GM04504 (cell line): ENCODE data around the gene ACP1.
"Not testable (repeated sequence)": the region's sequence is repeated elsewhere in the genome, so short reads cannot be mapped to it uniquely, and the experiment has no call there.

Experiments
- DNase-seq: peaks from one replicate; pipeline ENCODE4 v3.0.0-alpha.2; 2012; ENCODE audit warnings: low read depth

Gene ACP1

GRCh38 chr2:310994-311393 is 46.2 kb downstream of the ACP1 start:
- no peak for DNase-seq

- no peak for DNase-seq
These were observed 49.2 kb downstream of the ACP1 start for GRCh38 chr2:313991-314390.

DNA sequence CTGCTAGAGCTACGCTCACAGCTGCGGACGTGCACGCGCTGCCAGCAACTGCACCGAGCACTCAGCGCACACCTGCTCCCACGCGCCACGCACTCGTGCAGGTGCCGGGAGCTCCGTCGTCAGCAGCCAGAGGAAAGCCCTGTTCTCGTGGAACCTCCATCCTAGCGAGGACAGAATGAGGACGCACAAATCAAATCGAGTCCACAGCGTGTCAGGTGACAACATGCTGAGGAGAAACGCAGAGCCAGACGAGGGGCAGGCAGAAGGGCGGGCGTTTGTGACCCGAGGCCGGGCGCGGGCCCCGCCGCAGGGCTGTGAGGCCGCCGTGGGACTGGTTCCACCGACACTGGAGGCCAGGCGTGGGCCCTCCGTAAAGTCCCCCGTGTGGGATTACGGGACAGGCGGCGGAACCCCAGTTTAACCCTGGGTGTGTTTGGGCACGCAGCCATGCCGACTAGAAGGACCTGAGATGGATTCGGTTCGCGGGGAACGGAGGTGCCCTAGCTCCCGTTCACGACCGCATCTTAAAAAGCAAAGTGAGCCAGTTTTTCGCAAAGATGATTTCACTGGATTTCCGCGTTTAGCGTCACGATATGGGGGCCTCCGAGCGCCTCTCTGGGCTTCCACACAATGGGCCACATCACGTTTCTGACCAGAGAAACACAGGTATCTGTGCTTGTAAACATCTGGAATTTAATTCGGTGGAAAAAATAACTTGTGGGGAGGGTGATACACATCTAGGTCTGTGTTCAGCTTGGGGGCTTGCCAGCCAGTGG is 50.0 kb downstream of the ACP1 start:
- no peak for DNase-seq

- DNase-seq, result not testable (repeated sequence)
These were observed 51.2 kb downstream of the ACP1 start for GRCh38 chr2:315925-316324.

- no peak for DNase-seq
These were observed 51.6 kb downstream of the ACP1 start for GRCh38 chr2:316381-316780.

DNA sequence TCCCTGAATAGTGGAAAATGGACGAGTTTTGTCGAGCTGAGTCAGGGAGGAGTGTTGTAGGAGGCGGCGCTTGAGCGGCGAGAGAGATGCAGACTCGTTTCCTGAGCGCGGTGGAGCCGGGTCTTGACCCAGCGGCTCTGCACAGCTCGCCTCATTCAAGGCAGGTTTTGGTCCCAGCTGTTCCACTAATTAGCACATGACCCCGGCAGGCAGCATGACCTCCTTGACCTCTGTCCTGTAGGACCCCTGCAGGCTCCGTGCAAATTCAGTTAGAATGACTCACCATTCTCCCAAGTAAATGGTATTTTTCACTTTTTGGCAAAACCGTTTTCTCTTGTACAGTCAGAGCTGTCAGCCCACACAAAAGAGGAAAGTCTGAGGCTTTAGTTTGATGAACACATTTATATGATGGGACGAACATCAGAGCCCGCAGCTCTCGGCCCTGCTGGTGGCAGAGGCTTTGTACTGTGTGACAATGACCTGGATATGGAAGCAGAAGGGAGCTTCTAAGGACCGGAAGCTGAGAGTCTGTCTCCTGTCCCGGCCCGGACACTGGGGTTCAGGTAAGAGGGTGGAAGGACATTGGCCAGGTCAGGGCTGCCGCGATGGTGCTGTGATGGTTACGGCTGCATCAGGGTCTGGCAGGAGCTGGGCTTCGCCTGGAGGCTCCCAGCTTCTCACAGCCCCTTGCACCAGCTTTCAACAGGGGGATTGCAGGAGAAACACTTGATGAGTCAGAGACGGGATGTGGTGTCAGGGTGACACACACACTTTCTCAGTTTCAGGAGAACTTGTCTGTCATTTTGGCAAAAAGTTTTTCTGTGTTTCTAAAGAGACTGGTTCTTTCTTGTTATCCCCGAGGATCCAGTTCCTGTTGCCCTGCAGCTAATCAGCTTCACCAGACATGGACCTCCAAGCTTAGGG is 53.0 kb downstream of the ACP1 start:
- DNase-seq, result no peak

- DNase-seq, result no peak
These were observed 54.4 kb downstream of the ACP1 start for GRCh38 chr2:319059-319600.

DNA sequence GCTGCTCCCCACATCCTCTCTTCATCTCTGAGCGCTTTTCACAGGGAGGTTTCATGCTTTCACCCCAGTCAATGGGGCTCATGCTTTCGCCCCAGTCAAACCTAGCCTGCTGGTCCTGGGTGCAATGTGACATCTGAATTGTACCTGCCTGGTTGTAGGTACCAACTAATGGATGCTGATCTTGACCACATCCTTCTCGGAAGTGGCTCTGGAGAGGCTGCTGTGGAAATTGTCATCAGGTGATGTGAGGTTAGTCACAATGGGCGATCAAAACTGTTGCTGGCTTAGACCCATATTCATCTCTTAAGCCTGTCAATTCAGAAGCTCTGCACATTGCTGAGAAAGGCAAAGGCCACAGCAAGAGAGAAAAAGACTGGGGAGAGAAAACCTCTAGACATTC is 55.8 kb downstream of the ACP1 start:
- DNase-seq, result no peak

- no peak for DNase-seq
These were observed 57.6 kb downstream of the ACP1 start for GRCh38 chr2:322326-322725.

- DNase-seq, result no peak
These were observed 58.3 kb downstream of the ACP1 start for GRCh38 chr2:323035-323434.
